Stimulated activated CD4-positive, alpha-beta T cell treated with anti-CD3 and anti-CD28 coated beads, Interleukin-4, amount 100 ng/mL, for 24 hours (primary cell): ENCODE data around the gene FEN1.
A peak's percentile ranks its signal among the peaks of the same experiment; 100 is the strongest.

Source experiments
- DNase-seq: peaks from one replicate; pipeline ENCODE4 v3.0.0-alpha.2; 2020

Gene FEN1

DNA sequence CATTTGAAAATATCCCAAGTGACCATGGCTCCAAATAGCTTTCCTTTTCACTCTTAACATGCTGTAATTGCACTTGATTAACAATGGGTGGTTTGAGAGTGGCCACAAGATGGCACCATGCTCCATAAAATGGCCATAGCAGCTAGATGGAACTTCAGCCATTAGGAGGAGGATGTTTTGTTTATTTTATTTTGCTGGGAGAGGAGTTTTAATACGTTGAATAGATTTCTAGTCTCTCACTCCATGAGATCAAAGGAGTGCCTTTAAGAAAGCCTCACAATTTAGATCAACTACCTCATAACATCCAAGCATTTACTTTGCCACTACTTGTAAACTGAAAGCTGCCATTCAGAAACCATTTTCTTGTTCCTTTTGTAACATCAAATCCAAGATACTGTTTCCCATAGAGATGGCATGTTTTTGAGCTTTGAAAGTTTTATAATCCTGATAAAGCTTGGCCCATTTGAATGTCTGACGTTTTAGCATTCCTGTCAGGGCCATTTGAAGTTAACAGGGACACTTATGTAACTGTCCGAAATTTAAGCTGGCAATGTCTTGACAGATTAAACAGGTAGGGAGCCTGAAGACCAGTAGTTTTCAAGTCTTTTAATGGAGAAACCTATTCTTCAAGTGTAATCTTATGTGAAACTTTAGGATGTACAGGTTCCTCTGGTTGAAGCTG, 4.7 kb downstream of the FEN1 start:
- DNase-seq, result peak; percentile 74

DNA sequence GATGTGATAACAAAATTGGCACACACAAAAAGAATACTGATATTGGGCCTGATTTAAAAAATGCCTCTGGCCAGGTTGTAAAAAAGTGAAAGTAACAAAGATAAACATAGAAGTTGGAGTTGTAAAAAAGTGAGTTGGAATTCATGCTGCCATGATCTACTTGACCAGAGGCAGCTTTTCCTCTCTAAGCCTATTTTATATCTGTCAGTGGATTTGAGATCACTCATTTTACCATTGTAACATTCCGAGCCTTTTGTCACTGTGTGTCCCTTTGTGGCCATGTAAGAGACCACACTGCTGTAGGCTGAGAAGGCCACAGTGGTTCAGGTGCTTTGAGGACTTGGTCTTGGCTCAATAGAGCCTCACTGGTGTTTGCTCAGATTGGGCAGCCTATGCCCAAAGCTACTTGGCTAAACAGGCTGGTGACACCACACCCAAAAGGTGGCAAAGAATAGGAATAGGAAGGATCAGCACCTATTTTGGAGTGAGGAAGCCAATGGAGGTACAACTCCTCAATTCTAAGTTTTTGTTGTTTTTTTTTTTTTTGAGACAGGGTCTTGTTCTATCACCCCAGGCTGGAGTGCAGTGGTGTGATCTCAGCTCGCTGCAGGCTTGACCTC, 7.1 kb downstream of the FEN1 start:
- DNase-seq, result no peak

DNA sequence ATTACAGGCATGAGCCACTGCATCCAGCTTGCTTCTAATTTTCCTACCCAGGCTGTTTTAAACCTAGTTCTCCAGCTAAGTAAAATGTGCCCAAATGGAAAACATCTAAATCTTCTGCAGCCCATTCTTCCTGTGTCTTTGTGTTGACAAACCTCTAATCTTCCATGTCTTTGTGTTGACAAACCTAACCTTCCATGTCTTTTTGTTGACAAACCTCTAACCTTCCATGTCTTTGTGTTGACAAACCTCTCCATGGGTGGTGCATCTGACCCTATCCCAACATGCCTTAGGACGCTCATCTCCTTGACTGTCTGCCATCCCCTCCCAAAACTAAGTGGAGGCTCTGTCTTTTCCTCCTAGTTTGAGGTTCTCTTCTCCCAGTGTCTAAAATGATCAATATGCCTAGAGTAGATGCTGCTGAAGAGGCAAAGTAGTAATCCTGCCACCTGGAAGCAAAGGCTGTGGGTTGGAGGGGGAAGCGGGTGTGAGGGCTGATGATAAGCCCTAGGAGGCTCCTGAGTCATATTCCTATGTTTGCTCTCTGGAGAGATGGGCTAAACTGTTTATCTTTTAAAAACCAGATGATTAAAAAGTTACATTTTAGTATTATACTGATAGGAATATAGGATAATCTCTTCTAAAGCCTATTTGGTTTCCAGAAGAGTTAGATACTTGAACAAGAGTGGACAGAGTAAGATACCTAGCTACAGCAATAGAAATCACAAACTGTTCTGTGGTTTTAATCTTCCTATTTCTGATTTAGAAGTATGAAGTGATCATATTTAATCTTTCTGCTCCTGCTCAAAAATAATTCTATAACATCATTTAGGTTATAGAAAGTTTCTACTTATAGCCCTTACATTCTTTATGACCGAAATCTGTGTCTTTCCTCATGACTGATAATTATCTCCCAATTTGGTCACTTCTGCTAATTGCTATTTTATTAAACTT, 7.9 kb downstream of the FEN1 start:
- DNase-seq, result no peak

DNA sequence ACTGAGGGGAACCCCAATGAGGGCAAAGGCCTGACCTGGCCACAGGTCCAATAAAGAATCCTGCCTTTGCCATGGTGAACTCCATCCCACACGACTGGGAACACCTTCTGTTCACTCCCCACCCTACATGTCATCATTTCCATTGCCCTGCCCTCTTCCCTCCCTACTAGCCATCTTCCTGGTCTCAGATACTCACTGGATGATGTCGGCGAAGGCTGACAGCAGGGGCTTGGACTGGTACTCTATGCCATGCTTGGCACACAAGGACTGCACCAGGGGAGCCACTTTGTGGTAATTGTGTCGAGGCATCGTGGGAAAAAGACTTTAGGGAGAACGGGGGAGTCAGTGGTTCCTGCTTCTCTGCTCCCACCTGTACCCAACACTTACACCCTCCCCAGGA, 9.9 kb downstream of the FEN1 start:
- DNase-seq, result no peak

DNA sequence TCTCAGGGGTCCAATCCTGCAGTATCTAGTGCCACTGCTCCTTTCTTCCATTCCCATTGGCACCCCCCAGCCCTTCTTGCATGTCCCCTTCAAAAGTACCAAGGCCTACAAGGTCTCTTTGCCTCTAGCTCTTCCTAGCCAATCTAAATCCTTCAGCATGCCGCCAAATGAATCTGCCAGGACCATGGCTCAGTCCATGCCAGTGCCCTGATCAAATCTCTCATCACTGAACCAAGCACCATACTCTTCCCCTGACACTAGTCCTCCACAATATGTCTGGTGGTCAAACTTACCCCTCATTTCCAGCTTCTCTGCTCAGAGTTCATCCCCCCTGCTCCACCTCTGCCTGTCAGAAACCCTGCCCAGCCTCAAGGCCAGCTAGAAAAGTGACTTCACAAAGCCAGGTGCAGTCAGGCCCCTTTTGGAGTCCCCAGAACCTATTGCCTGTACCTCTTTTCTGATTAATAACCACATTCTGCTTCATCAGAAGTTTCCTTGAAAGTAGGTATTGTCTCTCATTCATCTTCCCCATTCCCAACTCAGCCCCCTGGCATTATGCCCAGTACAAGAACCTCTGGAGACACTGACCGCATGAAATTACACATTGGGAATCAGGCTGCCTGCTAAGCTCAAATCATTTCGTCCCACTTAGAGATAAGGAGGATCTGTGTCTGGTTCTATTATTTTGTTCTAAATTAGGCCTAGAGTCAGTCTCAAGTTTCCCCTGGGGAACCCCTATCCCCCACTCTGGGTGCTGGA, 11.4 kb downstream of the FEN1 start:
- DNase-seq, result no peak

DNA sequence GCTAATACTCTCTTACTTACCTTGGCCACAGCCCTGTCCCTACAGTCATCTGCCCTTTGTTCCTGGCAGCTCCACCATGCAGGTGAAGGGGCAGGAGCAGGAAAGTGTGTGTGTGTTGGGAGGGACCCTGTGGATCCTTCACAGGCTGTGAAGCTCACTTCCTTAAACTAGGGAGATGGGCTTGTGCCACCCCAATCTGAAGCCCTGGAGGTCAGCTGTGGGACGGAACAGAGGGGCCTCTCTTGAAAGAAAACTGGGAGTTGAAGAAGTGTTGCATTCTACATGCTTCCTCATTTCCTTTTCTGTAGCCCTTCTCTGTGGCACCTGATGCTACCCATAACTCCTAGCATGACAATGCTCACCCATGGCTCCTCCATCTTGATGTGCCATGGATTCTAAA, 12.4 kb downstream of the FEN1 start:
- no peak for DNase-seq

DNA sequence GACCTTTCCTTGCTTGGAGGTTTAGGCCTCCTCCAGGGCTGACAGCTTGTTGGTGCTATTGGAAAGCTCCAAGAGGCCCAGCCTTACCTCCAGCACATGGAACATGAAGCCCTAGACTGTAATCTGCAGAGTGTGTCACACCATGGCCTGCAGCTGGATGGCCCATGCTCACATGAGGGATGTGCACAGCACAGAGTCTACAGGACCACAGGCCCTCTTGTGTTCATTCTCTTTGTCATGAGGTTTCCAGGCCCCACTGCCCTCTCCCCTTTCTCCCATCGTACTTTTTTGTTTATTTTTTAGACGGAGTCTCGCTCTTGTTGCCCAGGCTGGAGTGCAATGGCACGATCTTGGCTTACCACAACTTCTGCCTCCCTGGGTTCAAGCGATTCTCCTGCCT, 14.1 kb downstream of the FEN1 start:
- DNase-seq, result no peak

DNA sequence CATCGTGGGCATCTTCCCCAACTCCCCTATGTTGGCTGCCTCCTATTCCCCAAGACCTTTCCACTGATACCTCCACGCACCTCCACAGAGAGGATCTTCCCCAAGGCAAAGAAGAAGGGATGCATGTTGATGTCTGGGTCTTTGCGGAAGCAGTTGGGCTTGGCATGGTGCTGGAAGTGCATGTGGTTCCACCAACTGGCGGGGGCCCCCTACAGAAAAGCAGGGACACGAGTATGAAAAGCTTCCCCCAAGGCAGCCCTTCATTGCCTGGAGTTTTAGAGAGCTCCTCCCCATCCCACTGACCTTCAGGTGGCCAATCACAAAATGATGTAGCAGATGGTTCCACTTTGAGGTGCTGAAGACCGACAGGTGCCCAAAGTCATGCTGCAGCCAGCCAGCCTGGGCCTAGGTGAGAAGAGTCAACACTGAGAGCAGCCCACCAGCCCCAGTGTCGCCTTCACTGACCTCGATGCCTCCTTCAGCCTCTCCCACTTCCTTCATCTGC, 18.0 kb downstream of the FEN1 start:
- DNase-seq, result no peak

DNA sequence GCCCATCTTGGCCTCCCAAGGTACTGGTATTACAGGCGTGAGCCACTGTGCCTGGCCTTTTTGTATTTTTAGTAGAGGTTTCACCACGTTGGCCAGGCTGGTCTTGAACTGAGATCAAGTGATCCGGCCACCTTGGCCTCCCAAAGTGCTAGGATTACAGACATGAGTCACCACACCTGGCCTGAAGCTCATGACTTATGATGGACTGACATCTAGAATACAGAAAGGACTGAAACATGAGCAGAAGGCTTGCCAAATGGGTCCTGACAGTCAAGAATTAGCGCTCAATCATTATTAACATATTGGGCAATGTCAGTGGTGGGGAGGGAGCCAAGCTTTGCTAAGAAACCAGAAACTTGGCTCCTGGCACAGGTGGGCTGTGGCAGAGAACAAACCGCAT, 19.1 kb downstream of the FEN1 start:
- DNase-seq, result no peak

DNA sequence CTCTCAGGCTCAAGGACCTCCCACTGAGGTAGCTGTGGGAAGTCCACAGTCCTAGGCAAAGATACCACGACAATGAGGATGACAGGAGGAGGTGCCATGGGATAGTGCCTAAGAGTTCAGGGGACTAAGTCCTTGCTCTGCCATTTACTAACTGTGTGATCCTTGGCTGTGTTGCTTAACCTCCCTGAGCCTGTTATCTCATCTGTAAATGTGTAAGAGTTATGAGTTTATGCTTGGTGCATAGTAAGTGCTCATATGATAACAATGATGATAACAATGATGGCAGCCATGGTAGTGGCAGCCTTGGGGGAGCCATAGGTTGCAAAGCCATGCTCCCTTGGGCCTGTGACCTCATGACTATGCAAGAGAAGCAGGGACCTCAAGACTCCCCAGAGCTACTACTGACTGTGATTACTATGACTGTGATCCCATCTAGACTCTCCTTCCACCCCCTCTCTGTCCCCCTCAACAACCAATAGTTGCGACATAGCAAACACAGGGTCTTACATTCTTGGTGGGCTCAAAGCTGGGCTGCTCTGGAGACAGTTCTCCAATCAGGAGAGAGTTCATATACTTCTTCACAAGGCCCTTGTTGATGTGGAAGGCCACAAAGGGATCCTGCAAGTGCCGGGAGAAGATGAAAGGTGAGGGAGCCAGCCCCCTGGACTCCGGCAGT, 20.2 kb downstream of the FEN1 start:
- DNase-seq, result no peak

DNA sequence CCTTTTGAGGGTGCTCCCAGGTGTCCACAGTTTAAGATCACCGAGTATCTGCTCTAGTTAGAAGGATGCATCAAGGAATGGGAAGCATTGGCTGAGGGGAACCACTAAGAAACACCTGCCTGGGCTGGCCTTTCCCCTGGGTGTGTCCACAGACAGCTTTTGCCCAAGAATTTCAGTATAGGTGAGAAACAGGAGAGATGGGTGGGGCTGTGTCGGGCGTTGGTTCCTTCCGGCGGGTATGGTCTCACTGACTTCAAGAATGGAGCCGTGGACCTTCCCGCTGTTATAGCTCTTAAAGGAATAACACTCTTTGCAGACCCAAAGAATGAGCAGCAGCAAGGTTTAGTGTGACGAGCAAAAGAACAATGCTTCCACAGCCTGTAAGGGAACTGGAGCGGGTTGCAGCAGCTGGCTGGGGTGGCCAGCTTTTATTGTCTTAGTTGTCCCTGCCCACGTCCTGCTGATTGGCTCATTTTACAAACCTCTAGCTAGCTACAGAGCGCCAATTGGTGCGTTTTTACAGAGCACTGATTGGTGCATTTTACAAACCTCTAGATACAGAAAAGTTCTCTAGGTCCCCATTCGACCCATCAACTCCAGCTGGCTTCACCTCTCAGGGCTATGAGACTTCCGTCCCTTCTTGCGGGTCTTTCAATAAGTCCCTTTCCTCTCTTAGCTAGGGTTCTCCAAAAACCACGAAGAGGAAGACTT, 21.7 kb downstream of the FEN1 start:
- no peak for DNase-seq

DNA sequence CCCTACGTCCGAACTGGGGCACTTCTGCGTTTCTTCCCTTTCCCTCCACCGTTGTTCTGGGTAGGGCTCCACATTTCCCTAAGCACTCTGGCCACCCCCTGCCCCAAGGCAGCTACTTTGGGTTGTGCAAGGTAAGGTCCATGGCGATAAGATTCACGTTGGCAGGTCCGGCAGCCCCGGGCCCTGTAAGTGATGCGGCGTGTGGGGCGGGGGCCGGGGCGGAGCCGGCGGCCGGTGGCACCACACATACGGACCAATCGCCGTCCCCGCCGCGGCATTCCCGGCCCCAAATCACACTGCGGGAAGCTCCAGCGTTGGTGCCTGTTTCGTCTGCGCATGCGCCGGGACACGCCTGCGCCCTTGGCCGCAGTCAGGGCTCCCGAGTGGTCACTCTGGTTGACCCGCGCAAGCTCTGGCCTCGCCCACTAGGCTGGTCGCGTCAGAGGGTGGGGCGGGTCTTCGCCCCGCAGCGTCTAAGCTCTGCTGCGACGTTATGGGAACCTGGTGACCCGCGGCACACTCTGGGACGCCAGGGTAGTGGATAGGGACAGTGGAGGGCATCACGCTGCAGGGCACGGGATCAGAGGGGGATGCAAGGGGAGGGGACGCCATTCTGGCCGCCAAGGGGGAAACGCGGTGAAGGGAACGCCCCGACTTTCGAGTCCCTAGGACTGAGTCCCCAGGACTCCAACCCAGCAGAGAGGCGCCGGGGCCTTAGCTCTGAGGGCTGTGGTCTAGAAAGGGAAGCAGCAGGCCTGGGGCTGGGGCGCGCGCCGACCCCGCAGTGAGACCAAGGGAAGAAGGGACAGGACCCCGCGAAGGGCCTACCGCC, 22.5 kb downstream of the FEN1 start:
- DNase-seq, result peak; percentile 36

DNA sequence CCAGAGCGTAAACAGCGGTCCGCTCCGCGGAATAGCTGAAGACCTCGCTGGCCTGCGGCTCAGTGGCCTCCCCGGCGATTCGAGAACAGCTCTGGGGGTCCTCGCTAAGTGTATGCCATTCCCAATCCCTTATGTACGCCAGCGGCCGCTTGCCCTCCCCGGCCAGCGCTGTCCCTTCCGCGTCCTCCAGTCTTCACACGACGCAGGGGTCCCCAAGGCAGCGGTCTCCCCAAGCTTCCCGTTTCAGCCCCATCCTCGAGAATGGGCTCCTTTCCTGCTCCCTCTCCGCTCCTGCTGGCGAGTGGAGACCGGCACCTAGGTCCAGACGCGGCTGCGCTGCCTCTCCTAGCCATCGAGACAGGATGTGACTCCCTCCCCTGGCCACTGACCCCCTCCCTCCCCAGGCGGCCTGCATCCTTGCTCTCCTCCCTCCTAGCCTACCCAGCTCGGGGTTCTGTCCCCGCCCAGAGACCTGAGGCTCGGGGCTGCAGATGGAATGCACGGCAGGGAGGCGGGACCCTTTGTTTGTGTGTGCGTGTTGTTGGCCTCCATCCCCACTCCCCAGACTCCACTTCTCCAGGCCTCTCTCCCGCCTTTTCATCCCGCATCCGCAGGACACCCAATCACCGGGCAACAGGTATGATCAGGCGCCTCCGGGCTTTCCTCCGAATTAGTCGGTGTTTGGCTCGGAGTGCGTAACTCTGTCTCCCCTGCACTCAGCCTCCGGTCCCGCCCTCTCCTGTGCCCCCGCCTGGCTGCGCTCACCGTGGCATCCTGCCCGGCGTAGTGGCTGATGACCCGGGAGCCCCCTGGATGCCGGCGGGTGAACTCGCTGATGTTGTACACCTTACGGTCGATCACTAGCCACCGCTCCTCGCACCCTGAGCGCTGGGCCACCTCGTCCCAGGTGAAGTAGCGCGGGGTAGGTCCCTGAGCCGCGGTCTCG, 23.4 kb downstream of the FEN1 start:
- peak; percentile 50 for DNase-seq

DNA sequence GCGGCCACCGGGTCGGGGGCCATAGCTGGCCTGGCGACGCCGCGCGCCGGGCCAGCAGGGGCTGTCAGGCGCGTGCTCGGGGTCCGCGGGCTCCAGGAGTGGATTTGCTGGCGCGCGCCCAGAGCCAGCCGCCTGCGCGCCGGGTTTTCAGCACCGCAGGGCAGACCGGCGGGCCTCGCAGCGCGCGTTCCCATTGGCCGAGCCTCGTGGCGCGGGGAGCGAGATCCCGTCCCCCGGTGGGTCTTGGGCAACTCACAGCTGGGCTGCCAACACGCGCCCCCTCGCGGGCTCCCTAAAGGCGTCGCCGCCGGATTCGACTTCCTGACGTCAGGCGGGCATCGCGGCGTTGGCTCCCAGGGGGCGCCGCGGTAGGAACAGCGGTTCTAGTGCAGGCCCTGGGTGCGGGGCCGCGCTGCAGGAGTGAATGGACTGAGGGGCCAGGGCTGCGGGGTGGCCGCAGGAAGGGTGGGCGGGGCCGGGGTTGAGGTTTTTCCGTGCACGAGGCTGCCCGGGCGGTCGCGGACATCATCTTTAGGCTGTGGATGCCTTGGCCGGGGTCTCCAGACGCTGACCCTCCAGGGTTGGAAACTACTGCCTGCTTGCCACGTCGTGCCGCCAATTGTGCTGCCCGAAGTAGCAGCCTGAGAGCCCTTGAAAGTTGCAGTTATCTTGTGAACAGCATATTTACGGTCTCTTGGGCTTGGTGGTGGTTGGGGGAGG, 24.2 kb downstream of the FEN1 start, which contains the start of gene FADS1:
TSS of gene FADS1 (minus strand) at position 268 of the 720 bp plus-strand sequence. CDS start at position 194, 74 bp downstream.
- peak; percentile 75 for DNase-seq

DNA sequence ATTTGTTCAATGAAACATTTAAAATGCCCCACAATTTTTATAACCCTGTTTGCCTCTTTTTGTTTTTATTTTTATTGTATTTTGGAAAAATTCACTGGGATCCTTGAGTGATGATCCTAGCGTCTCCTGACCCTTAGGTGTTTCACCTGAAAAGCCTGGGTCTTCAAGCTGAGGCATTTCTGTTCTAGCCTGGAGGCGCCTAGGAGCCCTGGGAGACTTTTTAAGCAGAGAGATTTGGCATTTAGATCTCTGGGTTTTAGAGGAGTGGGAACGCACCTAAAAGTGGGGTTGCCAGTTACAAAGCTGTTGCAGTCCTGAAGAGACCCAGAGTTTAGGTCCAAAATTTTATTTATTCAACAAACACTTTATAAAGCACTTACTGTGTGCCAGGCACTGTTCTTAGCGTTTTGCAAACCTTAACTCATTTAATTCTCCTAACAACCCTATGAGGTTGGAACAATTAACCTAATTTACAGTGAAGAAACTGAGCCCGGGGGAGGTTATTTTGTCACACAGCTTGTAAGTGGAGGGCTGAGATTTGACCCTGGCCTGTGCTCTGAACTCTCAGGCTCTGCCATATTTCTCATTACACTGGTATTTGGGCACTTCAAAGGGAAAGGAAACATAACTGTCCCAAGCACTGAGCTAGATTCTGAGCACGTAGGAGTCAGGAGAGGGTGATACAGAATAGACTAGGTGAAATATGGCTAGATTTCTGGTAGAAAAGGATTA, 24.9 kb downstream of the FEN1 start:
- DNase-seq, result no peak

DNA sequence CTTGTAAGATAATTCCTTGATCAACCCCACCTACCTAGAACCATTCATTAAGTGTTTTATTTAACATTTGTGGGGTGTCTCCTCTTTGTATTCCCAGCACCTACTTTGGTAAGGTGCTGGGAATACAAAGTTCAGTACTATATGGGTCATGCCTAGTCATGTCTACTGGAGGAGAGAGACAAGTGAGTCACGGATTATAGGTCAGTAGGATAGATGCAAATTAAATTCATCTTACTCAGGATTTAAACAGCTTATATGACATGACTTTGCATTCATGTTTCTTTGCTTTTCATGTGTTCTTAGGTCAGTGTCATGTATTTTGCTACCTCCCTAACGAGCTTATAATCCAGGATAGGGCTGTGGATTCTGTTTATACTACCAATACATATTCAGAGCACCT, 27.5 kb downstream of the FEN1 start:
- DNase-seq, result no peak

DNA sequence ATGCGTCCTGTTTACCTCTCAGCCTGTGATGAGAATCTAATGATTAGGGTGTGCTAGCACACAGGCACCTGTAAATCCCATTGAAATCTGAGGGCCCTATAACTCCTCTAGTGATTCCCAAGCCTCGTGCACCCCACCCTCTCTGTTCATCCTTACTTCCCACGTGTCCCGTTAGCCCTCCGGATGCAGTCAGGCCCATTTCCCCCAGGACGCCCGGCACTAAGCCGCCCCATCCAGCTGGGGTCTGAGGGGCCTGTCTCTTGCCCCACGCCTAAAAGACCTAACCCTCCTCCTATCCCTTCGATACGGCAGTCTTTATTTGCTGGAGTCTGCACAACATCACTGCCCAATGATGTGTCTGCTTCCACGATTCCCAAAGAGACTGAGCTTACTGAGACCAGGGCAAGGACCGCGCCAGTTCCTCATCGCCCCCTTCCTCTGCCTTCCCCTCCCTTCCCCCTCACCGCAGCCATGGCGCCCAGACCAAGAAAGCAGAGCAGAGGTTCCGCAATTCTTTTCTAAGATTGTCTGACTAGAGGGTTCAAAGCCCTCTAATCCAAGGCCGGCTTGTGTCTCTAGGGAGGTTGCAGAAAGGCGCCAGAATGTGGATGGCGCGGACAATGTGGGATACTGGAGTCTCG, 34.3 kb downstream of the FEN1 start:
- DNase-seq, result no peak
